Vagina (tissue), 2 donors: ENCODE measurements around the gene DSCAML1.

Source experiments
- CTCF ChIP-seq, 3 experiments: fragments of 450-650 bp in 2 of 3; fragments of 200-600 bp in 1 of 3; sonication (generic) in 1 of 3; IDR thresholded peaks; one replicate each; pipeline ENCODE4 v1.5.1; 2017 to 2019; ENCODE audit warnings: antibody characterized with exemption in 3 of 3, mild to moderate bottlenecking in 2 of 3, moderate library complexity in 2 of 3
- POLR2A ChIP-seq, 2 donors: fragments of 450-650 bp; IDR thresholded peaks; one replicate each; pipeline ENCODE4 v1.6.1; 2017; ENCODE audit warnings: antibody characterized with exemption in 2 of 2, mild to moderate bottlenecking in 2 of 2, moderate library complexity in 2 of 2
- POLR2AphosphoS5 ChIP-seq, 2 donors: sonication (generic); formaldehyde crosslinking; IDR thresholded peaks; one replicate each; pipeline ENCODE4 v1.9.0; 2017; ENCODE audit warnings: antibody characterized with exemption in 2 of 2, mild to moderate bottlenecking in 2 of 2, low read depth in 1 of 2; ENCODE audit not compliant: insufficient read depth in 1 of 2

GRCh38 chr11:117759305-117759704 is 37.7 kb downstream of the DSCAML1 start:
- TF ChIP-seq CTCF (IDR thresholded peaks at IDR 0.05) (no peak), POLR2A (IDR thresholded peaks at IDR 0.05) (no peak), POLR2AphosphoS5 (IDR thresholded peaks at IDR 0.05; ENCODE audit: insufficient read depth in 1 of 2, low read depth in 1 of 2) (no peak)
